Neural progenitor cell (in vitro differentiated cells): ENCODE measurements around the gene KRTAP19-7. TPM values are rescaled to one million over a fixed set of nuclear protein-coding genes. Genes with fewer than 3 reads are reported as not detected.

Experiments used
- DNase-seq: peaks from one replicate; pipeline ENCODE4 v3.0.0-alpha.2; 2016; ENCODE audit warnings: low spot score
- H2AFZ ChIP-seq: fragments of 200-600 bp; sonication (generic); replicated peaks from 2 replicates; pipeline ENCODE4 v1.6.1; 2016; ENCODE audit warnings: antibody characterized with exemption
- H3F3A ChIP-seq: fragments of 200-600 bp; sonication (generic); 2 replicates; pipeline ENCODE4 v1.6.1; 2016; ENCODE audit warnings: antibody characterized with exemption, low read depth
- H3K27ac ChIP-seq: fragments of 200-600 bp; sonication (generic); 2 replicates; pipeline ENCODE4 v1.5.1; 2016; ENCODE audit warnings: mild to moderate bottlenecking
- H3K27me3 ChIP-seq: fragments of 200-600 bp; sonication (generic); 2 replicates; pipeline ENCODE4 v1.6.1; 2016; ENCODE audit warnings: mild to moderate bottlenecking, moderate library complexity
- H3K36me3 ChIP-seq: fragments of 200-600 bp; sonication (generic); 2 replicates; pipeline ENCODE4 v1.5.1; 2016
- H3K4me1 ChIP-seq: fragments of 200-600 bp; sonication (generic); 2 replicates; pipeline ENCODE4 v1.6.1; 2016; ENCODE audit warnings: mixed run types
- H3K4me2 ChIP-seq: fragments of 200-600 bp; sonication (generic); 2 replicates; pipeline ENCODE4 v1.6.1; 2016
- H3K4me3 ChIP-seq: fragments of 200-600 bp; sonication (generic); 2 replicates; pipeline ENCODE4 v1.5.1; 2016
- H3K79me2 ChIP-seq: fragments of 200-600 bp; sonication (generic); 2 replicates; pipeline ENCODE4 v1.6.1; 2016; ENCODE audit warnings: low read depth
- H3K9ac ChIP-seq: fragments of 200-600 bp; sonication (generic); 2 replicates; pipeline ENCODE4 v1.6.1; 2016
- H3K9me3 ChIP-seq: fragments of 200-600 bp; sonication (generic); 2 replicates; pipeline ENCODE4 v1.5.1; 2016; ENCODE audit warnings: low read depth
- H4K20me1 ChIP-seq: fragments of 200-600 bp; sonication (generic); 2 replicates; pipeline ENCODE4 v1.6.1; 2016; ENCODE audit warnings: low read depth
- H3K27ac Mint-ChIP-seq: 3 replicates; pipeline ENCODE4 v1.8.0; 2021; ENCODE audit warnings: mixed read lengths
- H3K27me3 Mint-ChIP-seq: 2 replicates; pipeline ENCODE4 v1.8.0; 2022; ENCODE audit warnings: low read depth, mild to moderate bottlenecking, inconsistent platforms, moderate library complexity, mixed read lengths; ENCODE audit not compliant: insufficient read depth
- H3K36me3 Mint-ChIP-seq: 3 replicates; pipeline ENCODE4 v1.8.0; 2021; ENCODE audit warnings: mixed read lengths
- H3K4me1 Mint-ChIP-seq: 3 replicates; pipeline ENCODE4 v1.8.0; 2021; ENCODE audit warnings: mixed read lengths
- H3K4me3 Mint-ChIP-seq: 3 replicates; pipeline ENCODE4 v1.8.0; 2021; ENCODE audit warnings: mild to moderate bottlenecking, moderate library complexity, mixed read lengths
- H3K9me3 Mint-ChIP-seq: 3 replicates; pipeline ENCODE4 v1.8.0; 2020; ENCODE audit warnings: mixed read lengths
- CTCF ChIP-seq: fragments of 200-600 bp; sonication (generic); IDR thresholded peaks from 2 replicates; pipeline ENCODE4 v1.5.1; 2017; ENCODE audit warnings: antibody characterized with exemption, mild to moderate bottlenecking
- EZH2 ChIP-seq: fragments of 200-600 bp; sonication (generic); IDR thresholded peaks from 2 replicates; pipeline ENCODE4 v1.6.1; 2017; ENCODE audit warnings: antibody characterized with exemption, mild to moderate bottlenecking, moderate library complexity
- EZH2phosphoT487 ChIP-seq: fragments of 200-600 bp; sonication (generic); IDR thresholded peaks from 2 replicates; pipeline ENCODE4 v1.6.1; 2017; ENCODE audit warnings: antibody characterized with exemption
- total RNA-seq: library from RNA; depleted of rRNA; stranded (reverse); fragments of >200 nt; gene quantifications from 2 replicates; pipeline ENCODE4 v1.2.3, GENCODE V29; 2015; ENCODE audit warnings: low replicate concordance

KRTAP19-7 gene
- total RNA-seq, 1 donor from 2014 or later: not detected

DNA sequence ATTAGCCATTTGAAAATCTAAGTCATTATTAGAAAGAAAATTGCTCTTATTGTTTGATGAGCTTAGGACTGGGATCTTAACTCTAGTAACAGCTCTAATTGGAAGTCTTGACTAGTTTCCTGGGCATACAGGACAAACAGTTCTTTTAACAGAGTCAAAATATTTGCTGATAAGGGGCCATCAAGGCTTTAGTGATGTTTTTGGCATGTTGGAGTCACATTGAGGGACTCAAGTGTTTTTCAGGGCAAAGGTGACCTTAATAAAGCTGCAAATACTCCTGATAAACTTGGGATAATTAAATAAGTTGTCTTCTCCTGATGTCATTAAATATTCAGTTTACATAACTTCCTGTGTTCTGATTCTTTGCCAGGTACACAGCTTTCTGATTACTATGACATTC is 6.5 kb upstream of the KRTAP19-7 start:
- Histone ChIP-seq H3F3A (peaks cover 5% of the 10 kb centered on the region), H3K4me2 (no peak overlapping the region), H3K4me3 (no peak overlapping the region), H3K27me3 (no peaks in the 10 kb centered on the region), H3K4me1 (no peaks in the 10 kb centered on the region), H3K36me3 (no peaks in the 10 kb centered on the region), H3K27ac (no peak overlapping the region), H3K9ac (no peak overlapping the region), H2AFZ (no peak overlapping the region), H3K9me3 (no peaks in the 10 kb centered on the region), H4K20me1 (no peaks in the 10 kb centered on the region), H3K79me2 (no peaks in the 10 kb centered on the region)
- Mint-ChIP-seq H3K4me3 (no peak overlapping the region), H3K4me1 (no peaks in the 10 kb centered on the region), H3K36me3 (no peaks in the 10 kb centered on the region), H3K9me3 (no peaks in the 10 kb centered on the region), H3K27me3 (no peaks in the 10 kb centered on the region), H3K27ac (no peak overlapping the region)
- no peak for DNase-seq
- TF ChIP-seq EZH2 (no peak), CTCF (no peak), EZH2phosphoT487 (no peak)

GRCh38 chr21:30563630-30564029 is 2.5 kb upstream of the KRTAP19-7 start:
- Mint-ChIP-seq H3K9me3 (no peaks in the 10 kb centered on the region), H3K36me3 (no peaks in the 10 kb centered on the region), H3K27ac (no peak overlapping the region), H3K4me3 (no peak overlapping the region), H3K4me1 (no peaks in the 10 kb centered on the region), H3K27me3 (peaks cover 2% of the 10 kb centered on the region)
- Histone ChIP-seq H3K27me3 (no peaks in the 10 kb centered on the region), H4K20me1 (no peaks in the 10 kb centered on the region), H3K9ac (no peak overlapping the region), H2AFZ (no peak overlapping the region), H3F3A (no peaks in the 10 kb centered on the region), H3K79me2 (no peaks in the 10 kb centered on the region), H3K4me3 (no peak overlapping the region), H3K4me1 (no peaks in the 10 kb centered on the region), H3K9me3 (peaks cover 7% of the 10 kb centered on the region), H3K27ac (no peak overlapping the region), H3K4me2 (no peak overlapping the region), H3K36me3 (no peaks in the 10 kb centered on the region)
- TF ChIP-seq CTCF (no peak), EZH2phosphoT487 (no peak), EZH2 (no peak)
- DNase-seq: no peak

GRCh38 chr21:30563072-30563471 is 2.0 kb upstream of the KRTAP19-7 start:
- Histone ChIP-seq H3K79me2 (no peaks in the 10 kb centered on the region), H3K36me3 (no peaks in the 10 kb centered on the region), H3K27ac (no peak overlapping the region), H3K4me1 (no peaks in the 10 kb centered on the region), H4K20me1 (no peaks in the 10 kb centered on the region), H2AFZ (no peak overlapping the region), H3K4me2 (no peak overlapping the region), H3K27me3 (no peaks in the 10 kb centered on the region), H3K4me3 (no peak overlapping the region), H3K9ac (no peak overlapping the region), H3F3A (no peaks in the 10 kb centered on the region), H3K9me3 (peaks cover 7% of the 10 kb centered on the region)
- H3K36me3 Mint-ChIP-seq: no peaks in the 10 kb centered on the region
- H3K9me3 Mint-ChIP-seq: no peaks in the 10 kb centered on the region
- DNase-seq: no peak
- H3K4me3 Mint-ChIP-seq: no peak overlapping the region
- TF ChIP-seq CTCF: no peak
- no peak for TF ChIP-seq EZH2phosphoT487
- TF ChIP-seq EZH2: no peak
- H3K27me3 Mint-ChIP-seq: peaks cover 2% of the 10 kb centered on the region
- H3K4me1 Mint-ChIP-seq: no peaks in the 10 kb centered on the region
- H3K27ac Mint-ChIP-seq: no peak overlapping the region

- Histone ChIP-seq H3K9ac (no peak overlapping the region), H3K4me2 (no peak overlapping the region), H4K20me1 (no peaks in the 10 kb centered on the region), H3K36me3 (no peaks in the 10 kb centered on the region), H3K9me3 (peaks cover 7% of the 10 kb centered on the region), H2AFZ (no peak overlapping the region), H3K27me3 (no peaks in the 10 kb centered on the region), H3K27ac (no peak overlapping the region), H3K4me3 (no peak overlapping the region), H3K79me2 (no peaks in the 10 kb centered on the region), H3F3A (no peaks in the 10 kb centered on the region), H3K4me1 (no peaks in the 10 kb centered on the region)
- DNase-seq: no peak
- TF ChIP-seq EZH2phosphoT487 (no peak), EZH2 (no peak), CTCF (no peak)
- H3K4me3 Mint-ChIP-seq: no peak overlapping the region
- no peaks in the 10 kb centered on the region for H3K36me3 Mint-ChIP-seq
- H3K27me3 Mint-ChIP-seq: peaks cover 2% of the 10 kb centered on the region
- H3K27ac Mint-ChIP-seq: no peak overlapping the region
- no peaks in the 10 kb centered on the region for H3K4me1 Mint-ChIP-seq
- no peaks in the 10 kb centered on the region for H3K9me3 Mint-ChIP-seq
These were observed 843 bp upstream of the KRTAP19-7 start for GRCh38 chr21:30561957-30562356.
